NCI-H1436 (cell line): Measurements from ENCODE around the gene SLC35D2.
A peak's percentile ranks its signal among the peaks of the same experiment; 100 is the strongest.
"Not testable (repeated sequence)": the region's sequence is repeated elsewhere in the genome, so short reads cannot be mapped to it uniquely, and the experiment has no call there.

ENCODE experiments used
- DNase-seq: peaks from one replicate; lab custom pipeline; 2025; lab: John Stamatoyannopoulos, UW

Gene SLC35D2

GRCh38 chr9:96361668-96362067 is 21.8 kb downstream of the SLC35D2 start:
- no peak for DNase-seq

GRCh38 chr9:96360976-96361375 is 22.5 kb downstream of the SLC35D2 start:
- DNase-seq: no peak

- not testable (repeated sequence) for DNase-seq
Observed at GRCh38 chr9:96360523-96360922, 23.0 kb downstream of the SLC35D2 start.

- DNase-seq: no peak
Observed at GRCh38 chr9:96350866-96351265, 32.6 kb downstream of the SLC35D2 start.

GRCh38 chr9:96348261-96348660 is 35.2 kb downstream of the SLC35D2 start:
- no peak for DNase-seq

- no peak for DNase-seq
Observed at GRCh38 chr9:96345551-96345950, 38.0 kb downstream of the SLC35D2 start.

GRCh38 chr9:96344458-96345180 is 38.9 kb downstream of the SLC35D2 start:
- DNase-seq: no peak

- DNase-seq: no peak
Observed at GRCh38 chr9:96343515-96344360, 39.8 kb downstream of the SLC35D2 start.

- no peak for DNase-seq
Observed at GRCh38 chr9:96342571-96343245, 40.8 kb downstream of the SLC35D2 start.

GRCh38 chr9:96340707-96341106 is 42.8 kb downstream of the SLC35D2 start:
- no peak for DNase-seq

GRCh38 chr9:96338299-96338698 is 45.2 kb downstream of the SLC35D2 start:
- DNase-seq: no peak

GRCh38 chr9:96333958-96334357 is 49.6 kb downstream of the SLC35D2 start:
- no peak for DNase-seq

- no peak for DNase-seq
Observed at GRCh38 chr9:96331236-96331947, 52.1 kb downstream of the SLC35D2 start.

GRCh38 chr9:96327694-96328352 is 55.7 kb downstream of the SLC35D2 start:
- DNase-seq: peak; percentile 13

GRCh38 chr9:96323169-96323568 is 60.3 kb downstream of the SLC35D2 start:
- DNase-seq: no peak

GRCh38 chr9:96322736-96323135 is 60.8 kb downstream of the SLC35D2 start:
- DNase-seq: not testable (repeated sequence)

GRCh38 chr9:96322210-96322609 is 61.3 kb downstream of the SLC35D2 start:
- not testable (repeated sequence) for DNase-seq

GRCh38 chr9:96321515-96321914 is 62.0 kb downstream of the SLC35D2 start:
- no peak for DNase-seq

GRCh38 chr9:96320749-96321280 is 62.7 kb downstream of the SLC35D2 start:
- no peak for DNase-seq

GRCh38 chr9:96318921-96319565 is 64.5 kb downstream of the SLC35D2 start:
- no peak for DNase-seq
